ENCODE data around the gene ICA1. TPM values are rescaled to one million over a fixed set of nuclear protein-coding genes. Genes with fewer than 3 reads are reported as not detected.

ICA1 gene
- total and polyA plus RNA-seq, 2 experiments from 2014 or later: 45.2 to 83.7 TPM

DNA sequence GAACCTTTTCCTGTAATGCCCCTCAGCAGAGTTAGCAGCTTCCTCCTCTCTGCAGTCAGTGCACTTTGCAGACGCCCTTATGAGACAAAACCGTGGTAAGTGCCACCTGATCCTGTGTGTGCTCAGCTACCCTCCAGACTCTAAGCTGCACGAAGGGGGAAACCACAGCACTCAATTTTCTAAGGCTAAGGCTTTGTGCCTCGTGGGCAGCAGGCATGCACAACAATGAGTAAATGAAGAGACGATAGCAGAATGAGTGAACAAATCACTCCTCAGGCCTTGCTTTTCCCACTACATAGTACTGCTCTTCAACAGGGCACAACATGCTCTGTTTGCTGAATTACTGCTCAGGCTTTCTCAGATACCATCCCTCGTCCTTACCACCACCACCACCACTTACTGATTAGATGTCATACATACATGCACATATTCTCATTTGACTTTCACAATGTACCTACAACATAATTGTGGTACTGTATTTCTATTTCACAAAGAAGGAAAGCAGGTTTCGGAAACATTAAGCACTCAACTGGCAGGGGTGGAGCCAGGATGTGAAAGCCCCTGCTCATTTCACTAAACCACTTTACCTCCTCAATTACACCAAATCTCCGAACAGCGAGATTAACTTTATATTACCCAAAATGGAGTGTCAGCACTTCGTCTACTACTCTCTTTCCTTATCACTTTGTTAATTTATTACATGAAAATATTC, 85.4 kb downstream of the ICA1 start:
- Histone ChIP-seq H3K36me3 (ENCODE audit: insufficient read depth) (no peaks in the 10 kb centered on the region), H4K20me1 (replicated peaks; ENCODE audit: insufficient read depth) (no peaks in the 10 kb centered on the region), H3K27ac (ENCODE audit: low read depth) (no peak overlapping the region), H3F3A (replicated peaks; ENCODE audit: low read depth) (no peaks in the 10 kb centered on the region), H3K4me2 (no peak overlapping the region), H3K27me3 (ENCODE audit: insufficient read depth) (no peaks in the 10 kb centered on the region), H3K4me3 (no peak overlapping the region), H3K9me2 (ENCODE audit: insufficient read depth) (no peaks in the 10 kb centered on the region), H3K4me1 (ENCODE audit: insufficient read depth) (peaks cover 27% of the 10 kb centered on the region), H3K79me2 (replicated peaks; ENCODE audit: insufficient read depth) (no peaks in the 10 kb centered on the region), H2AFZ (no peak overlapping the region)
- DNase-seq (ENCODE audit: low spot score) (no peak), ATAC-seq (peak; percentile 40)
- 0 out of 2 replicates have a peak overlapping the region, but pooled peaks have one; percentile 6 for H3K27ac Mint-ChIP-seq
- H3K9me3 Mint-ChIP-seq: no peaks in the 10 kb centered on the region; the same call in 2 of the 3 replicates
- H3K36me3 Mint-ChIP-seq (ENCODE audit: low read depth): no peaks in the 10 kb centered on the region
- peaks cover 4% of the 10 kb centered on the region for H3K27me3 Mint-ChIP-seq (ENCODE audit: insufficient read depth, low read depth, poor library complexity)
- peaks cover 38% of the 10 kb centered on the region for H3K4me1 Mint-ChIP-seq
- TF ChIP-seq EZH2phosphoT487 (IDR thresholded peaks at IDR 0.05; ENCODE audit: unreplicated experiment) (no peak), EZH2 (IDR thresholded peaks at IDR 0.05; ENCODE audit: low read depth, unreplicated experiment) (no peak), POLR2AphosphoS5 (IDR thresholded peaks at IDR 0.05; ENCODE audit: low read depth) (no peak), NANOG (IDR thresholded peaks at IDR 0.05; ENCODE audit: borderline replicate concordance) (no peak), JUNB (IDR thresholded peaks at IDR 0.05; ENCODE audit: unreplicated experiment) (no peak), ZNF331 (CRISPR knock-in tag; IDR thresholded peaks at IDR 0.05; ENCODE audit: low read depth) (no peak), STAT1 (IDR thresholded peaks at IDR 0.05; ENCODE audit: unreplicated experiment) (no peak), ZNF114 (CRISPR knock-in tag; IDR thresholded peaks at IDR 0.05) (no peak), CREB1 (CRISPR knock-in tag; IDR thresholded peaks at IDR 0.05; ENCODE audit: low read depth) (no peak)
- TF ChIP-seq, protein P1, sequence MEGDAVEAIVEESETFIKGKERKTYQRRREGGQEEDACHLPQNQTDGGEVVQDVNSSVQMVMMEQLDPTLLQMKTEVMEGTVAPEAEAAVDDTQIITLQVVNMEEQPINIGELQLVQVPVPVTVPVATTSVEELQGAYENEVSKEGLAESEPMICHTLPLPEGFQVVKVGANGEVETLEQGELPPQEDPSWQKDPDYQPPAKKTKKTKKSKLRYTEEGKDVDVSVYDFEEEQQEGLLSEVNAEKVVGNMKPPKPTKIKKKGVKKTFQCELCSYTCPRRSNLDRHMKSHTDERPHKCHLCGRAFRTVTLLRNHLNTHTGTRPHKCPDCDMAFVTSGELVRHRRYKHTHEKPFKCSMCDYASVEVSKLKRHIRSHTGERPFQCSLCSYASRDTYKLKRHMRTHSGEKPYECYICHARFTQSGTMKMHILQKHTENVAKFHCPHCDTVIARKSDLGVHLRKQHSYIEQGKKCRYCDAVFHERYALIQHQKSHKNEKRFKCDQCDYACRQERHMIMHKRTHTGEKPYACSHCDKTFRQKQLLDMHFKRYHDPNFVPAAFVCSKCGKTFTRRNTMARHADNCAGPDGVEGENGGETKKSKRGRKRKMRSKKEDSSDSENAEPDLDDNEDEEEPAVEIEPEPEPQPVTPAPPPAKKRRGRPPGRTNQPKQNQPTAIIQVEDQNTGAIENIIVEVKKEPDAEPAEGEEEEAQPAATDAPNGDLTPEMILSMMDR (conservative IDR thresholded peaks at IDR 0.05; ENCODE audit: low read depth in 2 of 2): no peak
- TF ChIP-seq, protein P2, sequence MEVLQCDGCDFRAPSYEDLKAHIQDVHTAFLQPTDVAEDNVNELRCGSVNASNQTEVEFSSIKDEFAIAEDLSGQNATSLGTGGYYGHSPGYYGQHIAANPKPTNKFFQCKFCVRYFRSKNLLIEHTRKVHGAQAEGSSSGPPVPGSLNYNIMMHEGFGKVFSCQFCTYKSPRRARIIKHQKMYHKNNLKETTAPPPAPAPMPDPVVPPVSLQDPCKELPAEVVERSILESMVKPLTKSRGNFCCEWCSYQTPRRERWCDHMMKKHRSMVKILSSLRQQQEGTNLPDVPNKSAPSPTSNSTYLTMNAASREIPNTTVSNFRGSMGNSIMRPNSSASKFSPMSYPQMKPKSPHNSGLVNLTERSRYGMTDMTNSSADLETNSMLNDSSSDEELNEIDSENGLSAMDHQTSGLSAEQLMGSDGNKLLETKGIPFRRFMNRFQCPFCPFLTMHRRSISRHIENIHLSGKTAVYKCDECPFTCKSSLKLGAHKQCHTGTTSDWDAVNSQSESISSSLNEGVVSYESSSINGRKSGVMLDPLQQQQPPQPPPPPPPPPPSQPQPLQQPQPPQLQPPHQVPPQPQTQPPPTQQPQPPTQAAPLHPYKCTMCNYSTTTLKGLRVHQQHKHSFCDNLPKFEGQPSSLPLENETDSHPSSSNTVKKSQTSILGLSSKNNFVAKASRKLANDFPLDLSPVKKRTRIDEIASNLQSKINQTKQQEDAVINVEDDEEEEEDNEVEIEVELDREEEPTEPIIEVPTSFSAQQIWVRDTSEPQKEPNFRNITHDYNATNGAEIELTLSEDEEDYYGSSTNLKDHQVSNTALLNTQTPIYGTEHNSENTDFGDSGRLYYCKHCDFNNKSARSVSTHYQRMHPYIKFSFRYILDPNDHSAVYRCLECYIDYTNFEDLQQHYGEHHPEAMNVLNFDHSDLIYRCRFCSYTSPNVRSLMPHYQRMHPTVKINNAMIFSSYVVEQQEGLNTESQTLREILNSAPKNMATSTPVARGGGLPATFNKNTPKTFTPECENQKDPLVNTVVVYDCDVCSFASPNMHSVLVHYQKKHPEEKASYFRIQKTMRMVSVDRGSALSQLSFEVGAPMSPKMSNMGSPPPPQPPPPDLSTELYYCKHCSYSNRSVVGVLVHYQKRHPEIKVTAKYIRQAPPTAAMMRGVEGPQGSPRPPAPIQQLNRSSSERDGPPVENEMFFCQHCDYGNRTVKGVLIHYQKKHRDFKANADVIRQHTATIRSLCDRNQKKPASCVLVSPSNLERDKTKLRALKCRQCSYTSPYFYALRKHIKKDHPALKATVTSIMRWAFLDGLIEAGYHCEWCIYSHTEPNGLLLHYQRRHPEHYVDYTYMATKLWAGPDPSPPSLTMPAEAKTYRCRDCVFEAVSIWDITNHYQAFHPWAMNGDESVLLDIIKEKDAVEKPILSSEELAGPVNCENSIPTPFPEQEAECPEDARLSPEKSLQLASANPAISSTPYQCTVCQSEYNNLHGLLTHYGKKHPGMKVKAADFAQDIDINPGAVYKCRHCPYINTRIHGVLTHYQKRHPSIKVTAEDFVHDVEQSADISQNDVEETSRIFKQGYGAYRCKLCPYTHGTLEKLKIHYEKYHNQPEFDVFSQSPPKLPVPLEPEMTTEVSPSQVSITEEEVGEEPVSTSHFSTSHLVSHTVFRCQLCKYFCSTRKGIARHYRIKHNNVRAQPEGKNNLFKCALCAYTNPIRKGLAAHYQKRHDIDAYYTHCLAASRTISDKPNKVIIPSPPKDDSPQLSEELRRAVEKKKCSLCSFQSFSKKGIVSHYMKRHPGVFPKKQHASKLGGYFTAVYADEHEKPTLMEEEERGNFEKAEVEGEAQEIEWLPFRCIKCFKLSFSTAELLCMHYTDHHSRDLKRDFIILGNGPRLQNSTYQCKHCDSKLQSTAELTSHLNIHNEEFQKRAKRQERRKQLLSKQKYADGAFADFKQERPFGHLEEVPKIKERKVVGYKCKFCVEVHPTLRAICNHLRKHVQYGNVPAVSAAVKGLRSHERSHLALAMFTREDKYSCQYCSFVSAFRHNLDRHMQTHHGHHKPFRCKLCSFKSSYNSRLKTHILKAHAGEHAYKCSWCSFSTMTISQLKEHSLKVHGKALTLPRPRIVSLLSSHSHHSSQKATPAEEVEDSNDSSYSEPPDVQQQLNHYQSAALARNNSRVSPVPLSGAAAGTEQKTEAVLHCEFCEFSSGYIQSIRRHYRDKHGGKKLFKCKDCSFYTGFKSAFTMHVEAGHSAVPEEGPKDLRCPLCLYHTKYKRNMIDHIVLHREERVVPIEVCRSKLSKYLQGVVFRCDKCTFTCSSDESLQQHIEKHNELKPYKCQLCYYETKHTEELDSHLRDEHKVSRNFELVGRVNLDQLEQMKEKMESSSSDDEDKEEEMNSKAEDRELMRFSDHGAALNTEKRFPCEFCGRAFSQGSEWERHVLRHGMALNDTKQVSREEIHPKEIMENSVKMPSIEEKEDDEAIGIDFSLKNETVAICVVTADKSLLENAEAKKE (CRISPR knock-in tag; IDR thresholded peaks at IDR 0.05): no peak
- TF ChIP-seq, protein P3, sequence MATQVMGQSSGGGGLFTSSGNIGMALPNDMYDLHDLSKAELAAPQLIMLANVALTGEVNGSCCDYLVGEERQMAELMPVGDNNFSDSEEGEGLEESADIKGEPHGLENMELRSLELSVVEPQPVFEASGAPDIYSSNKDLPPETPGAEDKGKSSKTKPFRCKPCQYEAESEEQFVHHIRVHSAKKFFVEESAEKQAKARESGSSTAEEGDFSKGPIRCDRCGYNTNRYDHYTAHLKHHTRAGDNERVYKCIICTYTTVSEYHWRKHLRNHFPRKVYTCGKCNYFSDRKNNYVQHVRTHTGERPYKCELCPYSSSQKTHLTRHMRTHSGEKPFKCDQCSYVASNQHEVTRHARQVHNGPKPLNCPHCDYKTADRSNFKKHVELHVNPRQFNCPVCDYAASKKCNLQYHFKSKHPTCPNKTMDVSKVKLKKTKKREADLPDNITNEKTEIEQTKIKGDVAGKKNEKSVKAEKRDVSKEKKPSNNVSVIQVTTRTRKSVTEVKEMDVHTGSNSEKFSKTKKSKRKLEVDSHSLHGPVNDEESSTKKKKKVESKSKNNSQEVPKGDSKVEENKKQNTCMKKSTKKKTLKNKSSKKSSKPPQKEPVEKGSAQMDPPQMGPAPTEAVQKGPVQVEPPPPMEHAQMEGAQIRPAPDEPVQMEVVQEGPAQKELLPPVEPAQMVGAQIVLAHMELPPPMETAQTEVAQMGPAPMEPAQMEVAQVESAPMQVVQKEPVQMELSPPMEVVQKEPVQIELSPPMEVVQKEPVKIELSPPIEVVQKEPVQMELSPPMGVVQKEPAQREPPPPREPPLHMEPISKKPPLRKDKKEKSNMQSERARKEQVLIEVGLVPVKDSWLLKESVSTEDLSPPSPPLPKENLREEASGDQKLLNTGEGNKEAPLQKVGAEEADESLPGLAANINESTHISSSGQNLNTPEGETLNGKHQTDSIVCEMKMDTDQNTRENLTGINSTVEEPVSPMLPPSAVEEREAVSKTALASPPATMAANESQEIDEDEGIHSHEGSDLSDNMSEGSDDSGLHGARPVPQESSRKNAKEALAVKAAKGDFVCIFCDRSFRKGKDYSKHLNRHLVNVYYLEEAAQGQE (IDR thresholded peaks at IDR 0.05; ENCODE audit: unreplicated experiment): no peak
- TF ChIP-seq, protein P4, sequence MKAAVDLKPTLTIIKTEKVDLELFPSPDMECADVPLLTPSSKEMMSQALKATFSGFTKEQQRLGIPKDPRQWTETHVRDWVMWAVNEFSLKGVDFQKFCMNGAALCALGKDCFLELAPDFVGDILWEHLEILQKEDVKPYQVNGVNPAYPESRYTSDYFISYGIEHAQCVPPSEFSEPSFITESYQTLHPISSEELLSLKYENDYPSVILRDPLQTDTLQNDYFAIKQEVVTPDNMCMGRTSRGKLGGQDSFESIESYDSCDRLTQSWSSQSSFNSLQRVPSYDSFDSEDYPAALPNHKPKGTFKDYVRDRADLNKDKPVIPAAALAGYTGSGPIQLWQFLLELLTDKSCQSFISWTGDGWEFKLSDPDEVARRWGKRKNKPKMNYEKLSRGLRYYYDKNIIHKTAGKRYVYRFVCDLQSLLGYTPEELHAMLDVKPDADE (IDR thresholded peaks at IDR 0.05): no peak
- no peak overlapping the region for H3K4me3 Mint-ChIP-seq
